NCI-H1092 treated with DMSO at 0.1 percent for 48 hours (cell line): ENCODE results near the gene DARS1.
A peak's percentile ranks its signal among the peaks of the same experiment; 100 is the strongest.

Experiments
- DNase-seq: peaks from one replicate; lab custom pipeline; 2025; lab: John Stamatoyannopoulos, UW

The DARS1 gene

GRCh38 chr2:135985018-135985825, at the start of gene DARS1:
DARS1 (minus strand) TSS chr2:135985626; CDS start chr2:135985468, 158 bp downstream.
- peak; percentile 84 for DNase-seq

DNA sequence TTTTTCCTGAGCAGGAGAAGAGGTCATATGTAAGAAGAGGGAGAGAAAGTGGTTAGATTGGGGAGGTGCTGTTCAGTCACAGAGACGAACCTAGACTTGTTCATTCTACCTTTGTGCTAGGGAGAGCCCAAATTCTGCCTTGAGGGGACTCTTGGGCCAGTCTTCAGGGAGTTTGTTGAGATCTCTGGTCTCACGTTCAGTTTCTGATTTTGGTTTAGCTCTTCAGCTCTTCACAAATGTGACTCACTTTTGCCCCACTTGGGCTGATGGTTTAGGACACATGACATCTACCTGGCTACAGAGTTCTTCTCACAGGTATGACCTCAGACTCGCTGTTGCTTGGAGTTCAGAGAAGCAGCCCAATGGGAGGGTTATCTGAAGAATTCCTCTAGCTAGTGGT, 49.2 kb upstream of the DARS1 start:
- DNase-seq: no peak

- DNase-seq: no peak
Observed at GRCh38 chr2:136032817-136033535, 47.5 kb upstream of the DARS1 start.

DNA sequence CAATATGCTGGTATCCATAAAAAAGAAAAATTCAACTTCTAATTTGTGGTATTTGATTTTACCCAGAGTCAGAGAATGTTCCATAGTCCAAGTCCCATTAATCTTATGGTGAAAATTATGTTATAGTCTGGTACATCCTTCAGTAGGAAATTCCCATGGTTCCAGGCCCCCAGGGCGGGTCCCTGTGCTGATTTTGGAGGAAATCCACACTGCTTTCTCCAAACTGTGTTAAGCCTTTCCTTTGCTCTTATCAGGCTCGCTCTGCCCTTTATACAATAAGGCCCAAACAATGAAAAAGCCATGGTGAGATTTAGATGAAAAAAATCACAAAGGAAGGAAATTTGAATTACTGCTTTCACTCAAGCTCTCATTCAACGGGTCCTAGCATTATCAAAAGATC, 46.8 kb upstream of the DARS1 start:
- no peak for DNase-seq

- DNase-seq: no peak
Observed at GRCh38 chr2:136031711-136032110, 46.3 kb upstream of the DARS1 start.

- no peak for DNase-seq
Observed at GRCh38 chr2:136030406-136030805, 45.0 kb upstream of the DARS1 start.

- no peak for DNase-seq
Observed at GRCh38 chr2:136029149-136029548, 43.7 kb upstream of the DARS1 start.

GRCh38 chr2:136028001-136028400, 42.6 kb upstream of the DARS1 start:
- DNase-seq: no peak

DNA sequence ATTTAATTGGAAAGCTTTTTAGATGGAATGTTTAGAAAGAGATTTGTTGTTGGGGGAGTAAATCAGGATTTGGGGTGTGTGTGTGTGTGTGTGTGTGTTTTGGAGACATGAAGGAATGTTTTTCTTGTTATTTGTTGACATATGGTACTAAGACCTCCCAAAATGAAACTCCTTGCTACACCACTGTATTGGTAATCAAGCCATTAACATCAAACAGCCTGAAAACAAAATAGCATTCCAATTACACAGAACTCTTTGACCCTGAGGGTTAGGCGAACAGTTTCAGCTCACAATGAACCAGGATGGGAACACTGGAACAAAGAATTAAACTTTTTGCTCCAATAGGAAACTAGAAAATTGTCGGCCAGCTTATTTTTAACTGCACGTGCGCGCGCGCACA, 41.7 kb upstream of the DARS1 start:
- DNase-seq: no peak

DNA sequence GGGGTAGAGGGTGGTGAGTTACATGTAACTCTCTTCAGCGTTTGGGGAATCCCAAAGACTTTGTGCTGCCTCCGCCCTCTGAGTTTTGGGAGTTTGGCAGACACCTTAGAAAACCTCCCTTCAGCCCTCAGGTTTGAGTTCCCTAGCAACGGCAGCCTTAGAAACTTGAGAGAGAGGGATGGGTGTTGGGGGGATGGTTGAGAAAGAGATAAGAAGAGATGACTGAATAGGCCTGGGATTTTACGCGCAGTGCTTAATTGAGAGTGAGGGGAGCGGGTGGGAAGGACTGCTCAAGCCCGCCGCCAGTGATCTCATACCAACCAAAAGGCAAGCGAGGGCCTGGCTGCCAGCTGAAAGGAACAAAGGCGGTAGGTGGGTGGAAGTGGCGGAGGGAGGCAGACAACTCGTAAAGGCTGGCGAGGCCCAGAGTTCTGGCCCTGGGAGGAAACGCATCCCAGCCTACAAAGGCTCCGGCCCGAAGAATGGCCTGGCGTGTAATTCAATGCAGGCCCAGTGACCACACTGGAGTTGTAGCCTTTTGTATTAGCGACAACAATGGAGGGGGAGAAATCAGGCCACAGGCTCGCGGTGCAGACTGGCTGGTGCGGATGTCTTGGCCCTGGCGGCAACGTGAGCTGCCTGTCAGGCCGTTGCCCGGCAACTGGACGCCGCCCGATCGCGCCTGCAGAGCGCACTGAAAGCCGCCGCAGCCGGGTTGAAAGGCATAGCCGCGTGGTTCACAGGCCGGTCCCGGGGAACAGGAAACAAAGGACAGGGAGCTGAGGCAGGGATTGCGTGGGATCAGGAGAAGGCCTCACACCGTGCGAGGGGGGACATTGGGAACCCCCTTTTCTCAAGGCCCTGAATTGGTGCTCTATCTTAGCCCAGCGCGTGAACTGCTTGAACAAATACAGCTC, 39.9 kb upstream of the DARS1 start:
- peak; percentile 73 for DNase-seq

DNA sequence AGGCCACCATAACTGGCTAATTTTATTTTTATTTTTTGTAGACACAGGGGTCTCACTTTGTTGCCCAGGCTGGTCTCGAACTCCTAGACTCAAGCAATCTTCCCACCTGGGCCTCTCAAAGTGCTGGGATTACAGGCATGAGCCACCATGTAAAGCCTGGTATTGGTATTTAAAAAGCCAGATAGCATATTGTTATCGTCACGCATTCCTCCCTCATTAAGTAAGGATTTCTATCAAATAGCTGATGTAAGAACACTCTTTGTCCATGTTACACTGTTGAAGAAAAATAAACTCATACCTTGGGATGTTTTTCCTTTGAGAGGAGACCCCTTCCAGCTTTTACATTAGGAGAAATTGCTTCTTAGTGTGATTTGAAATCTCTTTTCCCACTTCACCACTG, 39.2 kb upstream of the DARS1 start:
- no peak for DNase-seq

GRCh38 chr2:136024185-136024584, 38.8 kb upstream of the DARS1 start:
- no peak for DNase-seq

- DNase-seq: no peak
Observed at GRCh38 chr2:136023416-136023815, 38.0 kb upstream of the DARS1 start.

DNA sequence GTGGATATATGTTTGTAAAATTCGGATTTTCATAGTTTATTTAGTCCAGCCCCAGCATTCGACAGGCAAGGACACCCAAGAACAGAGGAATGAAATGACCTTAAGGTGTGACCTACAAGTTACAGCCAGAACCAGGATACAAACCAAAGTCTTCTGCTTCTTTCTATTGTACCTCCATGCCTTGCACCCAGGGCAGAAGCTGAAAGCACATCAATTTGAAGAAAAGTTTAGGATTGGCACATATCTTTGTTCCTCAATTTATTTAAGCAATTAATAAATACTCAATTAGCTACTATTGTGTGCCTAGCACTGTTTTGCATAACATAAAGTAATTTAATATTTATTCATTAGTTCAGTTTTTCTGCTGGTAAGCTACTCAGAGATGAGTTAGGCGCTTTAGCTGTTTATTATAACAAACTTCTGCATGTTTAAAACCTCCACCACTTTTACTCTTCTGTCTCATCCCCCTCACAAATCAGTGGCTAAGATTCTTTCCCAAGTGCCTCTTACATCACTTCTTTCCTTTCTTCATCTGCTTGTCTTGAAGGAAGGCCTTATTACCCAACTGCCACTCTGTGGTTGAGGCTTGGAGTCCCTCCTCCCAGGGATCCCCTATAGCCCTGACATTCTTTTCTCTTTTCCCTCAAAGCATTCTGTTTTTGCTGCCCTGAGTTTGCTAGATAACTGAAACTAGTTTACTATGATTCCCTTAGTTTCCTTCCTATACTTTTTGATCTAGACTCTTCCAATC, 37.1 kb upstream of the DARS1 start:
- DNase-seq: no peak

GRCh38 chr2:136021976-136022375, 36.5 kb upstream of the DARS1 start:
- no peak for DNase-seq

- no peak for DNase-seq
Observed at GRCh38 chr2:136021406-136021805, 36.0 kb upstream of the DARS1 start.

DNA sequence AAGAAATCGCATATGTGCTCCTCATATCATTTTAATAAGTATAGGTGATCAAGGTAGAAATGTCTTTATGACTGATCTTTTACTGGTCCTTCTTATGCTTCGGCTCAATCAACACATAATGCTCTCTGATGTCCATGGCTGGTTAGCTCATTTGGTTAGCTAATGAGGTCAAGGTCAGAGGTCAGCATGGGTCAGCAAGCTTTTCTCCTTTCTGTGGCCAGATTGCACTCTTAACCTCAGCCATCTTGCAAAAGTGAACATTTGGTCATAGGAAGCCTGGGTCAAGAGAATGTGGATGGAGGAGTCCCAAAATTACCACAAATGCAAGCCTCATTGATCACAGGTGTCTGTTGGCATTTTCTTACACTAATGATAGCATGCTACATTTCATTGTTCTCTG, 35.4 kb upstream of the DARS1 start:
- DNase-seq: no peak

- no peak for DNase-seq
Observed at GRCh38 chr2:136019825-136020224, 34.4 kb upstream of the DARS1 start.

GRCh38 chr2:136019306-136019705, 33.9 kb upstream of the DARS1 start:
- no peak for DNase-seq

DNA sequence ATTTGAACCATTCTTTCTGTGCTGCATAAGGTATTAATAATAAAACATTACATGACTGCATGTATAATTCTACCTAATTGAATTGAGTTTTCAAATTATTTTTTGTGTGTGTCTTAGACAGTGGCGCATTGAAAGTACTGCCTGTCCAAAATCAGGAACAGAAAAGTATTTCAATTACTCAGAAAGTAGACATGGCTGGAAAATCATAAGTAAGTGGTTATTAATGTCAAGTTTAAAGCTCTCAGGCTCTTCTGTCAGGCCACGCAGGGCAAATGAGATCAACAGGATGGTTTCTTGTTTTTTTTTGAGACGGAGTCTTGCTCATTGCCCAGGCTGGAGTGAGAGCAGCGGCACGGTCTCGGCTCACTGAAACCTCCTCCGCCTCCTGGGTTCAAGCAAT, 32.4 kb upstream of the DARS1 start:
- DNase-seq: no peak

- no peak for DNase-seq
Observed at GRCh38 chr2:136016836-136017235, 31.4 kb upstream of the DARS1 start.

DNA sequence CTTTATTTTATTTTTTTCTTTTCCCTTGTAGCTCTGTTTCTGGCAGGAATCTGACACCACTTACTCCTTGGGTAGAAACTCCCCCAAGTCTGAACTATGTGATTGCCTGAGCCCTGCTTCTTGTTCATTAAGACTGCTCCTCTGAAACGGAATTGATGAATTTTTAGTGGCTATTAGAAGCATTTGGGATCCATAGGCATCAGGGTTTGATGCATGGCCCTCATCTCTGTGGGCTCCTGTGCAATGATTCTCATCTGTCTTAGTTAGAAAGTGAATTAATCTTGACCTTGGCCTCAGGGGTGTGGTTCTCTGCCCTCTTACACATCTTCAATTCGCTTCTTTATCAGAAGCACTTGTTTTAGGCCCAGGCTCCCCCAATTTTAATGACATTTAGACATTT, 31.0 kb upstream of the DARS1 start:
- DNase-seq: no peak
